Articular chondrocyte of knee joint (primary cell): ENCODE data around the gene ITGB1BP2. TPM values are rescaled to one million over a fixed set of nuclear protein-coding genes. Genes with fewer than 3 reads are reported as not detected.

Source experiments
- total RNA-seq: library from RNA; depleted of rRNA; stranded (reverse); fragments of >200 nt; gene quantifications from 2 replicates; pipeline ENCODE4 v1.2.3, GENCODE V29; 2012

Gene ITGB1BP2
- 1.1 and 1.2 TPM in 2 replicates for total RNA-seq

GRCh38 chrX:71301195-71301924, at the start of gene ITGB1BP2:
TSS of gene ITGB1BP2 (plus strand) at chrX:71301750. CDS start at chrX:71301807, 57 bp downstream.

GRCh38 chrX:71254092-71254963, 47.2 kb upstream of the ITGB1BP2 start, which contains the start of gene ZMYM3:
TSS of gene ZMYM3 (minus strand) at chrX:71254140. CDS start at chrX:71253255, 885 bp downstream.

GRCh38 chrX:71283403-71284143, 18.0 kb upstream of the ITGB1BP2 start, which contains the start of gene NONO:
TSS of gene NONO (plus strand) at chrX:71283635. CDS start at chrX:71290638, 7,003 bp downstream.

Other genes with a start within 250 kb of the ITGB1BP2 start
- gene SNX12, start 233.4 kb upstream of the ITGB1BP2 start, total RNA-seq: 63.9 and 68.9 TPM in 2 replicates
- 3.4 and 4.8 TPM in 2 replicates for gene FOXO4, start 205.9 kb upstream of the ITGB1BP2 start, total RNA-seq
- not detected in 2 replicates for gene CXorf65, start 195.0 kb upstream of the ITGB1BP2 start, total RNA-seq
- gene IL2RG, start 190.2 kb upstream of the ITGB1BP2 start, total RNA-seq: 0.13 and 0.32 TPM in 2 replicates
- 21.6 and 23.3 TPM in 2 replicates for gene MED12, start 183.2 kb upstream of the ITGB1BP2 start, total RNA-seq
- gene NLGN3, start 156.9 kb upstream of the ITGB1BP2 start, total RNA-seq: 0.22 and 0.26 TPM in 2 replicates
- gene GJB1, start 78.5 kb upstream of the ITGB1BP2 start, total RNA-seq: not detected in 2 replicates
- 14.1 and 17.6 TPM in 2 replicates for gene ZMYM3, start 47.6 kb upstream of the ITGB1BP2 start, total RNA-seq
- gene NONO, start 18.1 kb upstream of the ITGB1BP2 start, total RNA-seq: 285 and 322 TPM in 2 replicates
- 32.8 and 34.2 TPM in 2 replicates for gene TAF1, start 64.6 kb downstream of the ITGB1BP2 start, total RNA-seq
- gene OGT, start 231.4 kb downstream of the ITGB1BP2 start, total RNA-seq: 155 and 160 TPM in 2 replicates